PC-3 (cell line): ENCODE measurements around the gene FOXL1. TPM values are rescaled to one million over a fixed set of nuclear protein-coding genes. Genes with fewer than 3 reads are reported as not detected.

ENCODE experiments used
- ATAC-seq: fragments of 200-7000 bp; cut with Tn5 transposase; 2 replicates; pipeline ENCODE4 v1.9.1; 2020; ENCODE audit warnings: mild to moderate bottlenecking, moderate library complexity
- BruUV-seq: library from RNA; stranded (reverse); fragments of 400-500 nt; replicated peaks from 2 replicates; lab custom pipeline; 2021; lab: Mats Ljungman, UMichigan
- CTCF ChIA-PET: fragments of 300-600 bp; sonication (Branson Sonifier 250); formaldehyde crosslinking; loops from one replicate; lab custom pipeline; 2022; ENCODE audit warnings: antibody characterized with exemption; lab: Charles Lee
- POLR2A ChIA-PET: fragments of 300-600 bp; sonication (Branson Sonifier 250); formaldehyde crosslinking; loops from one replicate; lab custom pipeline; 2022; ENCODE audit warnings: antibody characterized with exemption; ENCODE audit not compliant: unreplicated experiment; lab: Charles Lee
- DNase-seq: peaks from one replicate; pipeline ENCODE4 v3.0.0-alpha.2; 2015
- H2AFZ ChIP-seq: fragments of 300-600 bp; sonication (generic); 2 replicates; pipeline ENCODE4 v1.6.0; 2016; ENCODE audit warnings: antibody characterized with exemption, low read length
- H3F3A ChIP-seq: fragments of 300-600 bp; sonication (generic); one replicate; pipeline ENCODE4 v1.6.0; 2017; ENCODE audit warnings: antibody characterized with exemption, low read length, control low read depth, mild to moderate bottlenecking; ENCODE audit not compliant: unreplicated experiment
- H3K27ac ChIP-seq: fragments of 300-600 bp; sonication (generic); 2 replicates; pipeline ENCODE4 v1.5.1; 2016; ENCODE audit warnings: mild to moderate bottlenecking, low read length
- H3K27me3 ChIP-seq: fragments of 300-600 bp; sonication (generic); 2 replicates; pipeline ENCODE4 v1.6.1; 2016; ENCODE audit warnings: low read length, mixed read lengths
- H3K36me3 ChIP-seq: fragments of 300-600 bp; sonication (generic); 2 replicates; pipeline ENCODE4 v1.6.1; 2016; ENCODE audit warnings: low read depth, mixed run types, low read length, mixed read lengths
- H3K4me1 ChIP-seq: fragments of 300-600 bp; sonication (generic); 2 replicates; pipeline ENCODE4 v1.5.1; 2016; ENCODE audit warnings: low read length; ENCODE audit not compliant: insufficient read depth
- H3K4me2 ChIP-seq: fragments of 300-600 bp; sonication (generic); 2 replicates; pipeline ENCODE4 v1.6.0; 2016; ENCODE audit warnings: low read length
- H3K4me3 ChIP-seq: fragments of 300-600 bp; sonication (generic); 2 replicates; pipeline ENCODE4 v1.5.1; 2016; ENCODE audit warnings: mild to moderate bottlenecking, low read length, mixed read lengths
- H3K79me2 ChIP-seq: fragments of 300-600 bp; sonication (generic); 2 replicates; pipeline ENCODE4 v1.6.1; 2017; ENCODE audit warnings: low read length, mixed read lengths
- H3K9ac ChIP-seq: fragments of 300-600 bp; sonication (generic); 2 replicates; pipeline ENCODE4 v1.6.0; 2016; ENCODE audit warnings: mild to moderate bottlenecking, low read length
- H3K9me2 ChIP-seq: fragments of 300-600 bp; sonication (generic); replicated peaks from 2 replicates; pipeline ENCODE4 v1.6.1; 2016; ENCODE audit warnings: mixed run types, low read length, mixed read lengths
- H3K9me3 ChIP-seq: fragments of 300-600 bp; sonication (generic); 2 replicates; pipeline ENCODE4 v1.6.1; 2016; ENCODE audit warnings: low read length, mixed read lengths
- H4K20me1 ChIP-seq: fragments of 300-600 bp; sonication (generic); 2 replicates; pipeline ENCODE4 v1.6.1; 2016; ENCODE audit warnings: low read length, mixed read lengths
- EZH2 ChIP-seq: fragments of 300-600 bp; sonication (generic); IDR thresholded peaks from one replicate; pipeline ENCODE4 v1.6.1; 2017; ENCODE audit warnings: antibody characterized with exemption, mild to moderate bottlenecking, low read length; ENCODE audit not compliant: unreplicated experiment
- EZH2phosphoT487 ChIP-seq: fragments of 300-600 bp; sonication (generic); IDR thresholded peaks from 2 replicates; pipeline ENCODE4 v1.6.1; 2018; ENCODE audit warnings: mild to moderate bottlenecking, antibody characterized with exemption, low read length, borderline replicate concordance
- intact Hi-C: fragments of 100-400 bp; cut with micrococcal nuclease; formaldehyde crosslinking; loops from 2 replicates; pipeline ENCODE4 v1.9.0; 2023
- total RNA-seq: library from RNA; depleted of rRNA; stranded (reverse); fragments of >200 nt; gene quantifications from 2 replicates; pipeline ENCODE4 v1.2.3, GENCODE V29; 2014
- TF ChIP-seq, protein P1 (sequence below): fragments of 300-600 bp; sonication (generic); conservative IDR thresholded peaks from 2 replicates; pipeline ENCODE4 v1.5.1; 2017; ENCODE audit warnings: antibody characterized with exemption, low read depth, mild to moderate bottlenecking, low read length

Gene FOXL1
- total RNA-seq, 1 experiment from 2014 or later: 8.1 TPM

DNA sequence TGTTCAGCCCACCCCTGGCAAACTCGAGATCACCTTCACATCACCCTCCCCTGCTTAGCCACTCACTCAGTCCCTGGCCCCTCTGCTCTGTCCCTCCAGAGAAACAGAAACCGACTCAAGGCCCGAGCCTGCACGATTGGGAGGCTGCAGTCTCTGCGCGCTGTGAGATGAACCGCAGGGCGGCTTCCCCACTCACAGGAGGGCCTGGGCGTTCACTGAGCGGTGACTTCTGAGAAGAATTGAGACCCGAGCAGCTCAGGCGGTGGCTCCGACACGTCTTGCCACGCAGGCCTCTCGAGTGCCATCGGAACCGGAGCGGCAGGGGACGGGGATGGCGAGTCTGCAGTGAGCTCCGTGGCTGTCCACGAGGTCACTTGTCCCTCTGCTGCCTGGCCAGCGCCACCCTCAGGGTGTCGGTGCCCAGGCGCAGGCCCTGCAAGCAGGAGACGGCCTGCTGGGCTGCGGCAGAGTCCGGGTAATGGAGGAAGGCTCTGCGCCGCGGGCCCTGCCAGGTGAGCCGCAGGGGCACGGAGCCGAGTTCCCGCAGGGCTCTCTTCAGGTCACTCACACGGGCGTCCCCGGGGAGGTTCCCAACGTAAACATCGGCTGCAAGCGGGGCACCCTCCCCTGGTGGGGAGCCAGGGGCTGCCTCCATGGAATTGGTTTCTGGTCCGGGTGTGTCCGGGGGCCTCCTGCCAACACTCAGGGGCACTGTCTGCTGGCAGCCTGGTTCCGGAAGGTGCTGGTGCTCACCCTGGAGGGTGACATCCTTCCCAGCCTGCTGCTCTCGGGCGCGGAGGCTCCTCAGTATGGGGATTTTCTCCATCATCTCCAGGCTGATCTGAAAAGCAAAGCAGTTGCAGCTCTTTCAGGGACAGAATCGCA is 46.5 kb upstream of the FOXL1 start:
- H4K20me1 ChIP-seq: no peaks in the 10 kb centered on the region
- no peaks in the 10 kb centered on the region for H3K27me3 ChIP-seq
- DNase-seq (no peak), ATAC-seq (no peak)
- H3K4me1 ChIP-seq: no peaks in the 10 kb centered on the region
- H3K9ac ChIP-seq: no peak overlapping the region
- intact Hi-C loops: no loop called here
- H3K4me3 ChIP-seq: no peak overlapping the region
- no peaks in the 10 kb centered on the region for H3K9me2 ChIP-seq
- H3K79me2 ChIP-seq: no peaks in the 10 kb centered on the region
- TF ChIP-seq EZH2 (no peak), EZH2phosphoT487 (no peak)
- TF ChIP-seq, protein P1, sequence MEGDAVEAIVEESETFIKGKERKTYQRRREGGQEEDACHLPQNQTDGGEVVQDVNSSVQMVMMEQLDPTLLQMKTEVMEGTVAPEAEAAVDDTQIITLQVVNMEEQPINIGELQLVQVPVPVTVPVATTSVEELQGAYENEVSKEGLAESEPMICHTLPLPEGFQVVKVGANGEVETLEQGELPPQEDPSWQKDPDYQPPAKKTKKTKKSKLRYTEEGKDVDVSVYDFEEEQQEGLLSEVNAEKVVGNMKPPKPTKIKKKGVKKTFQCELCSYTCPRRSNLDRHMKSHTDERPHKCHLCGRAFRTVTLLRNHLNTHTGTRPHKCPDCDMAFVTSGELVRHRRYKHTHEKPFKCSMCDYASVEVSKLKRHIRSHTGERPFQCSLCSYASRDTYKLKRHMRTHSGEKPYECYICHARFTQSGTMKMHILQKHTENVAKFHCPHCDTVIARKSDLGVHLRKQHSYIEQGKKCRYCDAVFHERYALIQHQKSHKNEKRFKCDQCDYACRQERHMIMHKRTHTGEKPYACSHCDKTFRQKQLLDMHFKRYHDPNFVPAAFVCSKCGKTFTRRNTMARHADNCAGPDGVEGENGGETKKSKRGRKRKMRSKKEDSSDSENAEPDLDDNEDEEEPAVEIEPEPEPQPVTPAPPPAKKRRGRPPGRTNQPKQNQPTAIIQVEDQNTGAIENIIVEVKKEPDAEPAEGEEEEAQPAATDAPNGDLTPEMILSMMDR: no peak
- no peaks in the 10 kb centered on the region for H3K9me3 ChIP-seq
- BruUV-seq: no TSS peak
- ChIA-PET POLR2A (no interaction called here), CTCF (no interaction called here)
- no peaks in the 10 kb centered on the region for H3F3A ChIP-seq
- H2AFZ ChIP-seq: no peak overlapping the region
- H3K36me3 ChIP-seq: no peaks in the 10 kb centered on the region
- H3K27ac ChIP-seq: no peak overlapping the region
- no peak overlapping the region for H3K4me2 ChIP-seq

DNA sequence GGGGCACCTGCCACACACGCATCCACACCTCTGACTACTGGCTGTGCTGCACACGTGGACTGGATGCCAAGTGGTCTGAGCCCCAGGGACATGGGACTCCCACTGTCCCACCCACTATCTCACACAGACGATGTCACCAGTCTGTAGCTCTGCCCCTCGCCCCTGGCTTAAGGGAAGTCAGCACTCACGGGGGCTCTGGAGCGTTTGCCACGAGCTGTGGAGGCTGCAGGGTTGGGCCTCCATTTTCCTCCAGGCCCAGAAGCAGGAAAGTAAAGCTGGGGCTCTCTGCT is 45.9 kb upstream of the FOXL1 start:
- H3K4me3 ChIP-seq: no peak overlapping the region
- H3K4me1 ChIP-seq: no peaks in the 10 kb centered on the region
- H3K27me3 ChIP-seq: no peaks in the 10 kb centered on the region
- H3K9me2 ChIP-seq: no peaks in the 10 kb centered on the region
- ATAC-seq (no peak), DNase-seq (no peak)
- POLR2A ChIA-PET: no interaction called here
- CTCF ChIA-PET: no interaction called here
- BruUV-seq: no TSS peak
- H3K79me2 ChIP-seq: no peaks in the 10 kb centered on the region
- no peaks in the 10 kb centered on the region for H3K36me3 ChIP-seq
- H3K9me3 ChIP-seq: no peaks in the 10 kb centered on the region
- H2AFZ ChIP-seq: no peak overlapping the region
- no peaks in the 10 kb centered on the region for H4K20me1 ChIP-seq
- no peak overlapping the region for H3K9ac ChIP-seq
- no peak overlapping the region for H3K27ac ChIP-seq
- intact Hi-C loops: no loop called here
- no peak overlapping the region for H3K4me2 ChIP-seq
- H3F3A ChIP-seq: no peaks in the 10 kb centered on the region
- TF ChIP-seq, protein P1: no peak
- no peak for TF ChIP-seq EZH2
- TF ChIP-seq EZH2phosphoT487: no peak

DNA sequence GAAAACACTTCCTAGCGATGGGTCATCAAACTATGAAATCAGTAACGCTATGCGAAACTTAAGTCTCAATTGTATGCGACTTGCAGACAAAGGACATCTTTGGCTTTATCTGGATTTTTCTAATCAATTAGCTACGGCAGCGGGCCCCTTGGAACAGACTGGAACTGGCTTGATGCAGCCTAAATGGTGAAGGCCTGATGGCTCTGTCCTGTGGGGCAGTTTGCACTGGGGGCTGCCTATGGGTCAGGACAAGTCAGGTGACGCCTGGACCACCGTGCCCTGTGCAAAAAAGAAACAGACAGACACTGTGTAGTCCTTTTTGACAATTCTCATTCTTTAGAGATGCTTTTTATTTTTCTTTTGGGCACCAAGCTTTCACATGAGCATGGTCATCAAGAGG is 45.3 kb upstream of the FOXL1 start:
- ChIA-PET CTCF (no interaction called here), POLR2A (no interaction called here)
- DNase-seq (no peak), ATAC-seq (no peak)
- Histone ChIP-seq H3F3A (no peaks in the 10 kb centered on the region), H3K4me1 (no peaks in the 10 kb centered on the region), H2AFZ (no peak overlapping the region), H4K20me1 (no peaks in the 10 kb centered on the region), H3K9ac (no peak overlapping the region), H3K4me3 (no peak overlapping the region), H3K4me2 (no peak overlapping the region), H3K27me3 (no peaks in the 10 kb centered on the region), H3K79me2 (no peaks in the 10 kb centered on the region), H3K9me2 (no peaks in the 10 kb centered on the region), H3K9me3 (no peaks in the 10 kb centered on the region), H3K27ac (no peak overlapping the region), H3K36me3 (no peaks in the 10 kb centered on the region)
- intact Hi-C loops: no loop called here
- no peak for TF ChIP-seq EZH2phosphoT487
- TF ChIP-seq, protein P1: no peak
- no peak for TF ChIP-seq EZH2
- BruUV-seq: no TSS peak
